ENCODE data around the gene CD3E. TPM values are rescaled to one million over a fixed set of nuclear protein-coding genes. Genes with fewer than 3 reads are reported as not detected.

CD3E gene
- total RNA-seq, 1 experiment from 2014 or later = 0.39 TPM

- CTCF ChIA-PET = interaction anchor here (0.7 to 0.8 kb wide), 2 partner anchors 42 to 75 kb away, joined by 3 to 4 read pairs; no protein-coding TSS in a partner anchor
- no peak for TF ChIP-seq CTCF (IDR thresholded peaks at IDR 0.05; ENCODE audit: insufficient read depth in 1 of 2, low read depth in 1 of 2, low read length in 1 of 2, severe bottlenecking in 1 of 2, unreplicated experiment in 1 of 2)
- no peaks in the 10 kb centered on the region for H3K36me3 ChIP-seq (ENCODE audit: control insufficient read depth, insufficient read depth, low read length)
- intact Hi-C loops (cut with micrococcal nuclease; ENCODE audit: unreplicated experiment) = no loop called here
- peaks cover 7% of the 10 kb centered on the region for H3K4me1 Mint-ChIP-seq (ENCODE audit: low read depth, unreplicated experiment)
- no peaks in the 10 kb centered on the region for H3K27me3 Mint-ChIP-seq (ENCODE audit: insufficient read depth, unreplicated experiment)
- no peaks in the 10 kb centered on the region for H3K27me3 ChIP-seq (replicated peaks; ENCODE audit: control insufficient read depth, insufficient read depth, low read length)
- H3K4me1 ChIP-seq = peaks cover 15% of the 10 kb centered on the region
- no TSS peak for BruUV-seq (replicated peaks)
- peaks cover 15% of the 10 kb centered on the region for H3K9me3 Mint-ChIP-seq (ENCODE audit: unreplicated experiment)
- DNase-seq = no peak
- H3K36me3 Mint-ChIP-seq (ENCODE audit: insufficient read depth, unreplicated experiment) = peaks cover 6% of the 10 kb centered on the region
- H3K4me3 ChIP-seq (ENCODE audit: low read depth, low read length) = no peak overlapping the region
- POLR2A ChIA-PET = interaction anchor here (0.6 to 0.7 kb wide), 2 partner anchors 9 to 195 kb away, joined by 3 read pairs; no protein-coding TSS in a partner anchor
- H3K4me3 Mint-ChIP-seq (ENCODE audit: unreplicated experiment) = no peak overlapping the region
- no peaks in the 10 kb centered on the region for H3K9me3 ChIP-seq
- H3K27ac Mint-ChIP-seq (ENCODE audit: unreplicated experiment) = no peak overlapping the region
These were observed 37.4 kb downstream of the CD3E start for GRCh38 chr11:118341815-118342489.

DNA sequence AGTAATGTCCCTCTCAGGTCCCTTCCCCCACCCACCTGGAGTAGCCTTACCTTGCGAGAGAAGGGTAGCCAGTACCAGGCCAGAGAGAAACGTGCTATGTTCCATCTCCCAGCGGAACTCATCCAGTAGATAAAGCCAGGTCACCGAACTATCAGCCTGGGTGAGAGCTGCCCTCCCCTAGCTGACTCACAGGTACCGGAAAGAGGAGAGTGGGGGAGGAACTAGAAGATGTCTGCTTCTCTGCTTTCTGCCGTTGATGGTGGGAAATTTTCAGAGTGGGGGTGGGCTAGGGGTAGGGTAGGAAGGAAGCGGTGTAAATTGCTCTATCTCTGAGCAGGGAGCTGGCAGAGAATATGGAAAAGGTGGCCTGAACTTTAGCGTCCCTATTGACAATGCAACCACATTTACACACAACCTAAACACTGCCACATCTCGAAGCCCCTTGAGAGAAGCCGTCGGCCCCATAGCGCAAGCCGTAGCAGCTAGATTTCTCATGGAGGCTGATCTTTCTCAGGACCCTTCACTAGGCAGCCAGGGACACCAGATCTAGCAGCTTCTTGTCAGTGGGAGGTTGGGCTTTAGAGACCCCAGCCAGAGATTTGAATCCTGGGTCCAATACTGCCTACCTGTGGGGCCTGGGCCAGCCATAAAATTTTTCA, 38.1 kb downstream of the CD3E start, which contains the start of gene CD3D:
TSS of gene CD3D (minus strand) at position 203 of the 659 bp plus-strand sequence. CDS start at position 105, 98 bp downstream.
- peaks cover 15% of the 10 kb centered on the region for H3K9me3 Mint-ChIP-seq (ENCODE audit: unreplicated experiment)
- no TSS peak for BruUV-seq (replicated peaks)
- Histone ChIP-seq H3K9me3 (no peaks in the 10 kb centered on the region), H3K4me1 (peaks cover 15% of the 10 kb centered on the region), H3K27me3 (replicated peaks; ENCODE audit: control insufficient read depth, insufficient read depth, low read length) (no peaks in the 10 kb centered on the region), H3K4me3 (ENCODE audit: low read depth, low read length) (no peak within 1 kb of the TSS), H3K36me3 (ENCODE audit: control insufficient read depth, insufficient read depth, low read length) (no peaks in the 10 kb centered on the region)
- H3K27me3 Mint-ChIP-seq (ENCODE audit: insufficient read depth, unreplicated experiment) = no peaks in the 10 kb centered on the region
- intact Hi-C loops (cut with micrococcal nuclease; ENCODE audit: unreplicated experiment) = no loop called here
- no peak for TF ChIP-seq CTCF (IDR thresholded peaks at IDR 0.05; ENCODE audit: insufficient read depth in 1 of 2, low read depth in 1 of 2, low read length in 1 of 2, severe bottlenecking in 1 of 2, unreplicated experiment in 1 of 2)
- ChIA-PET POLR2A (interaction anchor here (0.5 to 0.7 kb wide), 2 partner anchors 196 to 227 kb away, joined by 3 to 5 read pairs; no protein-coding TSS in a partner anchor), CTCF (interaction anchor here (0.7 kb wide), 1 partner anchor 75 kb away, joined by 4 read pairs; no protein-coding TSS in a partner anchor)
- H3K36me3 Mint-ChIP-seq (ENCODE audit: insufficient read depth, unreplicated experiment) = peaks cover 6% of the 10 kb centered on the region
- DNase-seq = no peak
- H3K4me1 Mint-ChIP-seq (ENCODE audit: low read depth, unreplicated experiment) = peaks cover 7% of the 10 kb centered on the region
- H3K27ac Mint-ChIP-seq (ENCODE audit: unreplicated experiment) = no peak within 1 kb of the TSS
- no peak within 1 kb of the TSS for H3K4me3 Mint-ChIP-seq (ENCODE audit: unreplicated experiment)

DNA sequence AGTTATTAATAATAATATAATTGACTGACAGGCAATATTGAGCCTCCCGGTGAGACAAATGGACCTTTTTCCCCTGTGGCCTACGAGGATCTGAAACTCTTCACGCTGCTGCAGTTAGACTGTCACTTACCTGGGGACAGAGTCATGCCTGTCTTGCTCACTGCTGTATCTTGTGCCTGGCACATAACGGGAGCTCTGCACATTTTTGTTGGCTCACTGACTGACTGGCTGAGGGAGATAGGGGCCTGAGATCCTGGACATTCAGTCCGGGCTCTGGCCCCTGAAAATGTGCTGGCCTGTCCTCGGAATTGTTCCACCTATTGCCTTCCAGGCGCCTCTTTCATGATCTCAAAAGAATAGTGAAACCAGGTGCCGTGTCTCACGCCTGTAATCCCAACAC, 38.7 kb downstream of the CD3E start:
- no peak for DNase-seq
- Mint-ChIP-seq H3K9me3 (ENCODE audit: unreplicated experiment) (peaks cover 15% of the 10 kb centered on the region), H3K36me3 (ENCODE audit: insufficient read depth, unreplicated experiment) (peaks cover 6% of the 10 kb centered on the region), H3K27ac (ENCODE audit: unreplicated experiment) (no peak overlapping the region), H3K27me3 (ENCODE audit: insufficient read depth, unreplicated experiment) (no peaks in the 10 kb centered on the region), H3K4me3 (ENCODE audit: unreplicated experiment) (no peak overlapping the region), H3K4me1 (ENCODE audit: low read depth, unreplicated experiment) (peaks cover 7% of the 10 kb centered on the region)
- H3K36me3 ChIP-seq (ENCODE audit: control insufficient read depth, insufficient read depth, low read length) = no peaks in the 10 kb centered on the region
- intact Hi-C loops (cut with micrococcal nuclease; ENCODE audit: unreplicated experiment) = no loop called here
- H3K27me3 ChIP-seq (replicated peaks; ENCODE audit: control insufficient read depth, insufficient read depth, low read length) = no peaks in the 10 kb centered on the region
- TF ChIP-seq CTCF (IDR thresholded peaks at IDR 0.05; ENCODE audit: insufficient read depth in 1 of 2, low read depth in 1 of 2, low read length in 1 of 2, severe bottlenecking in 1 of 2, unreplicated experiment in 1 of 2) = no peak
- peaks cover 15% of the 10 kb centered on the region for H3K4me1 ChIP-seq
- POLR2A ChIA-PET = no interaction called here
- no peak overlapping the region for H3K4me3 ChIP-seq (ENCODE audit: low read depth, low read length)
- no TSS peak for BruUV-seq (replicated peaks)
- H3K9me3 ChIP-seq = no peaks in the 10 kb centered on the region
- CTCF ChIA-PET = no interaction called here

Data from Caco-2 (cell line).